AG20443 (cell line): ENCODE measurements around the gene CLPTM1.

Source experiments
- DNase-seq: peaks from one replicate; pipeline ENCODE4 v3.0.0; 2012; ENCODE audit warnings: low spot score, mixed read lengths

CLPTM1 gene

DNA sequence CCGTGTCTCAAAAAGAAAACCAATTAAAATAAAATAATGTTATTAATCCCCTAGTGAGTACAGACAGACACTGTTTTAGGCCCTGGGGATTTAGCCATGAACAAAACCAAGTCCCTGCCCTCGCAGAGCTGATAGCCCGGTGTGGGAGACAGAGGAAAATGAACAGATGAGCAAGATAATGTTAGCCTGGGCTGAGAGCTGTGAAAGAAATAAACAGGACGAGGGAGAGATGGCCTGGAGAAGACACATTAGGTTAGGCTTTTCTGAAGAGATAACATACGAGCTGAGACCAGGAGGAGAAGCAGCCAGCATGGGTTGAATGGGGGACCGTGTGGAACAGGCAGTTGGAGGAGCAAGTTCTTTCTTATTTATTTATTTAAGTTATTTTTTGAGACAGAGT lies 55.1 kb downstream of the CLPTM1 start:
- DNase-seq: no peak

- DNase-seq: no peak
Observed at GRCh38 chr19:45011959-45012358, 56.8 kb downstream of the CLPTM1 start.

DNA sequence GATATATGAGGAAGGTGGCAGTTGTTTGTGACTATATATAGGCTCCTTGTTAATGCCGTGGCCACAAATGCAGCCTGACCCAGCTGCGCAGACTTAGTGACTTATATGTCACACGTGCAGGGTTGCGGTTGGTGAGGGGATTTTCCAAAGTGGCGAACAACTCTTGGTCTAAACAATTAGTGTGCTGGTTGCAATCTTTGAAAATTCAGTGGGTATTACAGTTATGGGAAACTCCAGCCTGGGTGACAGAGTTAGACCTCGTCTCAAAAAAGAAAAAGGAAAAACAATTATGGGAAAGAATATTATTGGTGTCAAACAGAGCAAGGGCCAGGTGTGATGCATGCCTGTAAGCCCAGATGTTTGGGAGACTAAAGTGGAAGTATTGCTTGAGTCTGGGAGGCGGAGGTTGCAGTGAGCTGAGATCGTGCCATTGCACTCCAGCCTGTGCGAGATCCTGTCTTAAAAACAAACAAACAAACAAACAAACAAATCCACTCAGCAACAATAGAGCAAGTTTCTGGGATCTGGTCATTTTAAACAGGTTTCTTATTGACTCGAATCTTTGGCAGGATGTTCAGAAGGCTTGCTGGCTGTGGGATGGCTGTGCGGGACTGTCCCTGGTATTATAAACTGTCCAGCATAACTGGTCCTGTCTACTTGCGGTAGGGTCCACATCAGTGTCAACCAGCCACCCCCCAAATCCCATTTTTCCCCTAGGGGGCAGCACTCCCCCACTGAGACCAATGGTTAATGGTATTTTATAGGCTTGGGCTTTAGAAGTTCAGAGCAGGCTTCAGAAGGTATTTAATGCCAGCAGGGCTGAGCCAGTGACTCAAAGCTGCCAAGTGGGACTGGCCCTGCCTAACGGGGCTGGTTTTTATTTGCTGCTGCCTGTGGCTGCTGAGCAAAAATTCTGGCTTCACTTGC lies 61.5 kb downstream of the CLPTM1 start:
- DNase-seq: peak; percentile 91

- DNase-seq: no peak
Observed at GRCh38 chr19:45019187-45019586, 64.0 kb downstream of the CLPTM1 start.

DNA sequence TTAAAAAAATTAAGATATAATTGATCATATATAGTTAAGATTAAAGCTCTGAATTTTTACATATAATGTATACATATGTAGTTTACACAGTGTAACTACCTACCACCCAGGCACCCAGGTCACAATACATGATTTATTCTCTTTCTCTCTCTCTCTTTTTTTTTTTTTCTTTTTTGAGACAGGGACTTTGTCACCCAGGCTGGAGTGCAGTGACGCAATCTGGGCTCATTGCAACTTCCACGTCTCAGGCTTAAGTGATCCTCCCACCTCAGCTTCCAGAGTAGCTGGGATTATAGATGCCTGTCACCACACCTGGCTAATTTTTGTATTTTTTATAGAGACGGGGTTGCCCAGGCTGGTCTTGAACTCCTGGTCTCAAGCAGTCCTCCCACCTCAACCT lies 64.9 kb downstream of the CLPTM1 start:
- no peak for DNase-seq

DNA sequence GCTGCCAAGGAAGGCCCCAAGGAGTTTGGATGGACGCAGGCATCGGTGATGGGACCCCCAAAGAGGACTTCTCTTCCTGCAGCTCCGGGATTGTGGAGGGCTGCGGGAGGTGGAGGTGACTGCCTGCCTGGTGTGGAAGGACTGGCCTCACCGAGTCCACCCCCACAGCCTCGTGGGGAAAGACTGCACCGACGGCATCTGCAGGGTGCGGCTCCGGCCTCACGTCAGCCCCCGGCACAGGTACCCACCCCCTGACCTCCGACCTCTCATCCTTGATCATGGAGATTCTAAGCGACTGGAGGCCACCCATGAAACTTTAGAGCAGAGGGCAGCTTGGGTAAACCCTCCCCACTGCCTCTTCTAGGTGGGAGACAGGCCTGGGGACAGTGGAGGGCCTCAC lies 66.8 kb downstream of the CLPTM1 start:
- DNase-seq: no peak

DNA sequence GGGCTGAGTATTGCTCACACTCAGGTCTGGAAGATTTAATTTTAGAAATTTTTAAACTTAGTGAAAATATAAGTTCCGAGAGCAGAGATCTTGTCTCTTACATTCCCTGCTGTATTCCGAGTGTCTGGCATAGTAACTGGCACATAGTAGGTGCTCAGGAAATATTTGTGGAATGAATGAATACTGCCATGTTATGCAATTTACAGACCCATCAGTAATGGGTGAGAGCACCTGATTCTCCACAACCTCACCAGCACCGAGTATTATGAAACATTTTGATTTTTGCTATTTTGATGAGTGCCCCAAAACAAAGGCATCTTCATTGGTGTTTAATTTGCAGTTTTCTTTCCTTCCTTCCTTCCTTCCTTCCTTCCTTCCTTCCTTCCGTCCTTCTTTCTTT lies 67.9 kb downstream of the CLPTM1 start:
- no peak for DNase-seq

DNA sequence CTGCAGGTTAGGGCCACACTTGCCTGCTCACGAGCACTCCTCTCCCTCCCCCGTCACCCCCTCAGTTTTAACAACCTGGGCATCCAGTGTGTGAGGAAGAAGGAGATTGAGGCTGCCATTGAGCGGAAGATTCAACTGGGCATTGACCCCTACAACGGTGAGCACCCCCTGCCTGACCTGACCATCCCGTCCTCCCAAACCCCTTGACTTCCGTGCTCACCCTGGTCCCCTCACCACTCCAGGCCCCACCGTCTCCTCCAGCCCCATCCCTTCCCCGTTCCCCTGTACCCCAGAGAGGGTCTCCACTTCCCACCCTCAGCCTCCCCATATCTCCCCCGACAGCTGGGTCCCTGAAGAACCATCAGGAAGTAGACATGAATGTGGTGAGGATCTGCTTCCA lies 70.1 kb downstream of the CLPTM1 start:
- no peak for DNase-seq

DNA sequence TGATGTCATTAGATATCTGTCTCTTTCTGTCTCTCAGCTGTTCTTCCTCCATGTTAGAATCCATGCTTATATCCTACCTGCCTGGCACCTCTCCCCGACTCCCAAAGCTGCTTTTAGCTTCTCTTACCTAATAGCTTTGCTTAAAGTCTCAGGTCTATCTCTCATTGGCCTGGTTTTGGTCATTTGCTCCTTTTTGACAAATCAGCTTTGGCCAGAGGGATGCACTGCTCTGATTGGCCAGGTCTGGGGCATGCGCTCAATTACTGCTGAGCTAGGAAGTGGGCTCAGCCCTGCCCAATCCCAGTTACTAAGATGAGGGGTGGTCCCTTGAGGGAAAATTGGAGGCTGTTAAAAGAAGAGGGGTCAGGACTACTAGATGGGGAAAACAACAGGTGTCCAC lies 72.2 kb downstream of the CLPTM1 start:
- no peak for DNase-seq

DNA sequence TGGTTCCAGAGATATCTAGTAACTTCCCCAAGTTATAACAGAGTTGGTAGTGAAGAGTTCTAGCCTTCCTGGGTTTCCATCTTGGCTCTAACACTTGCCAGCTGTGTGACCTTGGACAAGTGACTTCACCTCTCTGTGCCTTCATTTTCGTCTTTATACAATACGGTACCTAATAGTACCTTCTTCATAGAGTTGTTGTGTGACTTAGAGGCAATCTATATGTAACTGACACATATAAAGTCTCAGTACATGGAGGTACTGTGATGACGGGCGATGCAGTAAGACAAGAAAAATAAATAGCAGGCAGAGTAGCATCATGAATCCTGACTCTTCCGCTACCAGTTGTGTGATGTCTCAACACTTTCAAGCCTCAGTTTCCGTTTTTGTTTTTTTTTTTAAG lies 75.6 kb downstream of the CLPTM1 start:
- DNase-seq: no peak

GRCh38 chr19:45032421-45032820 lies 77.2 kb downstream of the CLPTM1 start:
- DNase-seq: no peak

GRCh38 chr19:45035755-45036154 lies 80.6 kb downstream of the CLPTM1 start:
- DNase-seq: no peak

- no peak for DNase-seq
Observed at GRCh38 chr19:45037393-45038169, 82.4 kb downstream of the CLPTM1 start.

GRCh38 chr19:45038931-45039893 lies 84.0 kb downstream of the CLPTM1 start, which contains the start of gene CLASRP:
TSS of gene CLASRP (plus strand) at chr19:45039045. CDS start at chr19:45040213, 1,168 bp downstream.
- DNase-seq: peak; percentile 97

DNA sequence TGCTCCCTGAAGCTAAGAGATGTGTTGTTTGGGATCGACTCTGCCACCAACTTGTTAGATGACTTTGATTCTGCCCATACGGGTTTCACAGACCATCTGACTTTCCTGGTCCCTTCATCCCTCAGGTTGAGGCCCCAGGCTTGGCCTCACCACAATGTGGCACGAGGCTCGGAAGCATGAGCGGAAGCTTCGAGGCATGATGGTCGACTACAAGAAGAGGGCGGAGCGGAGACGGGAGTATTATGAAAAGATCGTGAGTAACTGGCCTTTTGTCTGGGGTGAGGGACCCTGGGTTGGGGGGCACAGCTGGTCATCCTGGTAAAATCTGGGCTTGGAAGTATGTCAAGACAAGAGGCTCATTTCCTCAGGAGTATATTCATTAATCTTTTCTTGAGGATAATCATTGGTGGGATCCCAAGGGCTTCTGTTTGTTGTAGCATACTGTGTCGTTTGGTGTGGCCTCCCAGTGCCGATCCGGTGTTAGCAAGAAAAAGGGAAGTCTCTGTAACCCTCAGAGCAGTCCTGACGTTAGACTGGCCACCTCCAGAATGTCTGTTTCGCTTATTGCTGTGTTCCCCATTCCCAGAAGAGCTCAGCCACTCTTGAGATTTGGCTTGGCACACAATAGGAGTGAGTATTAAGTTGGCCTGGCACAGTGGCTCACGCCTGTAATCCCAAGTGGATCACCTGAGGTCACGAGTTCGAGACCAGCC lies 85.0 kb downstream of the CLPTM1 start:
- DNase-seq: no peak

DNA sequence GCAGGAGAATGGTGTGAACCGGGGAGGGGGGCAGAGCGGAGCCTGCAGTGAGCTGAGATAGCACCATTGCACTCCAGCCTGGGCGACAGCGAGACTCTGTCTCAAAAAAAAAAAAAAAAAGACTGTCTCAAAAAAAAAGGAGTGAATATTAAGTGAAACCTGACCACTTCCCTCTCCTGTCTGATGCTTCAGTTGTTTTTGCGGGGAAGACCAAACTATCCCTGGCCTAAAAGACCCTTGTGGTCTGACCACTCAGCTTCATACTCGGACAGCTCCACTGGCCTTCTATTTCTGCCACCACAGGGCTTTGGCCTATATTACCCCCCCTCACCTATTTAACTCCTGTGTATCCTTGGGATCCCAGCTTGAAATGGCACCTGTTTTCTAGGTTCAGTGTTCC lies 85.9 kb downstream of the CLPTM1 start:
- DNase-seq: no peak
